Cardiac fibroblast (primary cell): Measurements from ENCODE around the gene PDE4B.
A peak's percentile ranks its signal among the peaks of the same experiment; 100 is the strongest.

Source experiments
- DNase-seq, 2 donors: peaks; one replicate each; pipeline versions ENCODE4 v3.0.0 to v3.0.0-alpha.2; 2010; ENCODE audit warnings: low read depth in 2 of 2
- H3K4me3 ChIP-seq, 2 donors: replicated peaks in 1 of 2; 1 replicate in 1 of 2; 2 replicates in 1 of 2; pipeline ENCODE4 v1.5.1; 2011; ENCODE audit warnings: low read depth in 2 of 2, low read length in 2 of 2, mild to moderate bottlenecking in 2 of 2, moderate library complexity in 1 of 2
- TF ChIP-seq, protein P1 (sequence below): IDR thresholded peaks from one replicate; pipeline ENCODE4 v1.5.1; 2011; ENCODE audit warnings: low read depth, mild to moderate bottlenecking, low read length, inconsistent platforms

The PDE4B gene

DNA sequence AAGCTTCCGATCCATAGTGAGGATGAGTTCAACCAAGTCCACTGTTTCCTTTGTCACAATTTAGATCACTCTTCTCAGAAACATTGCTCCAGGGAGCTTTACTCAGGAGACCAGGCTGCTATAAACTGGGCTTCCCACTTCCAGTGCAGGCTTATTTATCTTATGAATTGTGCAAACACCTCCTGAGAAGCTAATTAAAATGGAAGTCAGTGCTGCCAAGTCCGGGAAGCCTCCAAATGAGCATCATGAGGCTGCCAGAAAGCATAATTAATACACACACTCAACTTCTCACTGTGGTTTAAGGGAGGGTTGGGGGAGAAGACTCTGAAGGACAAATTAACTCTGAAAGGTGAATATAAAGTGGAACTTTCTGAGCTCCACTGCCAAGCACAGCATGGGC lies 596.2 kb downstream of the PDE4B start:
- TF ChIP-seq, protein P1, sequence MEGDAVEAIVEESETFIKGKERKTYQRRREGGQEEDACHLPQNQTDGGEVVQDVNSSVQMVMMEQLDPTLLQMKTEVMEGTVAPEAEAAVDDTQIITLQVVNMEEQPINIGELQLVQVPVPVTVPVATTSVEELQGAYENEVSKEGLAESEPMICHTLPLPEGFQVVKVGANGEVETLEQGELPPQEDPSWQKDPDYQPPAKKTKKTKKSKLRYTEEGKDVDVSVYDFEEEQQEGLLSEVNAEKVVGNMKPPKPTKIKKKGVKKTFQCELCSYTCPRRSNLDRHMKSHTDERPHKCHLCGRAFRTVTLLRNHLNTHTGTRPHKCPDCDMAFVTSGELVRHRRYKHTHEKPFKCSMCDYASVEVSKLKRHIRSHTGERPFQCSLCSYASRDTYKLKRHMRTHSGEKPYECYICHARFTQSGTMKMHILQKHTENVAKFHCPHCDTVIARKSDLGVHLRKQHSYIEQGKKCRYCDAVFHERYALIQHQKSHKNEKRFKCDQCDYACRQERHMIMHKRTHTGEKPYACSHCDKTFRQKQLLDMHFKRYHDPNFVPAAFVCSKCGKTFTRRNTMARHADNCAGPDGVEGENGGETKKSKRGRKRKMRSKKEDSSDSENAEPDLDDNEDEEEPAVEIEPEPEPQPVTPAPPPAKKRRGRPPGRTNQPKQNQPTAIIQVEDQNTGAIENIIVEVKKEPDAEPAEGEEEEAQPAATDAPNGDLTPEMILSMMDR, result no peak
- no peak for DNase-seq
- no peak overlapping the region for H3K4me3 ChIP-seq

DNA sequence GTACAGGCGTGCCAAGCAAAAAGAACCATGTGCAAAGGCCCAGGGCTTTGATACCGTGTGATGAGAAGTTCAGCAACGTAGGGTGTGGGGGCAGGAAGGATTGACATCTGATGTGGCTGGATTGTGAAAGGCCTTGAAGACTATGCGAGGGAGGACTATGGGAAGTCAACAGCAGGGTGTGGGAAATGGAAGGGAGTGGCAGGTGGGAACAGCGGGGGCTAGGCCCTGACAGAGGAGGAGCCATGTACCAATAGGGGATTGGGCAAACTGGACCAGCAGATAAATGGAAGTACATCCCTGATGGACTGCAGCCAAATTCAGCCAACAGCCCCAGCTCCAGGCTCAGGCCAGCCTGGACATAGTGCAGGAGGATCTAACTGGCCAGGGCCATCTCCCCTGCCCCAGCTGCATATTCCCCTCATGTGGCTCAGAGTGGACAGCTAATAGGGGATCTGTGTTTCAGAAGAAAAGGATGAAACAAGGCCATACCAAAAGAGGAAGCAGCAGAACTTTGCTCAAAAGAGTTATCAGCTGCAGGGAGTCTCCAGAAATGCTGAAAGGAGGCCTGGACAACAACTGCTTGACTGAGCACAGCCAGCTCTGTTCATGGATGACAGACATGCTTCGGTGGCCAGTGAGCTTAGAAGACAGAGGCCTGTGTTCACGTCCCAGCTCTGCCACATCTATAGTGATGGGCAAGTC lies 601.0 kb downstream of the PDE4B start:
- TF ChIP-seq, protein P1, result no peak
- DNase-seq, result no peak
- no peak overlapping the region for H3K4me3 ChIP-seq

DNA sequence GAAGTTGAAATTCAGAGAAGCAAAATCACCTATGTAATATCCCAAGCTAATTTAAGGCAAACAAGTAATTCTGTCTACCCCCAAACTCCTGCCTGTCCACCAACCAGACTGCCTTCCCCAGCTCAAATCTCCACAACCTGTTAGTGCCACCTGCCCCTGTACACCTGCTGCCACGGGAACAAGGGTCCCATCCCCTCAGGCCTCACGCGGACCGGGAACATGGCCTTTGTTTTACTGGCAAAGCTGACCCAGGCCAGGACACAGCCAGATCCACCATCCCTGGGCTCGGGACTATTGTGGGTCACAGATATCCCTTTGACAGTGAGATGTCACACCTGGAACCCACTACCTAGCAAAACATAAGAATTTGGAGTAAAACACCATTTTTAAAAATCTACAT lies 601.9 kb downstream of the PDE4B start:
- DNase-seq, result no peak
- TF ChIP-seq, protein P1, result no peak
- H3K4me3 ChIP-seq, result no peak overlapping the region

DNA sequence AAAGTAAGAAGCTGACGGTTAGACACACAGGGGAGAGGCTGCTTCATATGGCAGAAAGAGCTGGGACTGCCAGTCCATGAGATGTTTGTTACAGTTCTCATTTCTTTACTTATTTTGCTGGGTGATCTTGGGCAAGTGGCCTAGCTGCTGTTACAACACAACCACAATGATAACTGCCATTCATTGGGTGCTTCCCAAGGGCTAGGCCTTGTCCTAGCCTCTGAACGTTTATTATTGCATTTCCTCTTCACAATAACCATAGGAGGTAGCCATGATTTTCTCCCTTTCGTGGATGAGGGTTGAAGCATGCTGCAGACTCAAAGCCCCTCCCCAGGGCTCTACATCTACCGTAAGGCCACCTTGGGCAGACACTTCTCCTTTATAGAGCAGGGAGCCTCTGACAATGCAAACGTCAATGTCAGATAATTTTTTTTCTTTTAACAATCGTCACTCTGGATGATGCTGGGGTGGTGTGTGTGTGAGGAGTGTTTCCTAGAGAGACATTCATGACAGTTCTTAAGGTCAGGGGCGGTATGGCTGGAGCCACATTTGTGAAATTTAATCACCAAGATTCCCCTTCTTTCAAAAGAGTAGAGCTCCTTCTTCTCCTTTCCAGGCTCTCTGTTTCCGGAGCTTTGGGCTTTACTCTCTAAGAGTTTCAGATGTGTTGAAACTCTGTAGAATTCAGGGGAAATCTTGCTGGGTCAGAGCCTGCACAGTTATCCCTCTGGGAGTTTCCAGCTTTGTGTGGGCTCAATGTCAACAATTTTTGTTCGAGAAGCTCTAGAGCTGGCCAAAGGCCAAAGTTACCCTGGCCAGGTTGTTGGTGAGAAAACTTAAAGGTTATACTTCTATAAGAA lies 602.7 kb downstream of the PDE4B start:
- no peak overlapping the region for H3K4me3 ChIP-seq

DNA sequence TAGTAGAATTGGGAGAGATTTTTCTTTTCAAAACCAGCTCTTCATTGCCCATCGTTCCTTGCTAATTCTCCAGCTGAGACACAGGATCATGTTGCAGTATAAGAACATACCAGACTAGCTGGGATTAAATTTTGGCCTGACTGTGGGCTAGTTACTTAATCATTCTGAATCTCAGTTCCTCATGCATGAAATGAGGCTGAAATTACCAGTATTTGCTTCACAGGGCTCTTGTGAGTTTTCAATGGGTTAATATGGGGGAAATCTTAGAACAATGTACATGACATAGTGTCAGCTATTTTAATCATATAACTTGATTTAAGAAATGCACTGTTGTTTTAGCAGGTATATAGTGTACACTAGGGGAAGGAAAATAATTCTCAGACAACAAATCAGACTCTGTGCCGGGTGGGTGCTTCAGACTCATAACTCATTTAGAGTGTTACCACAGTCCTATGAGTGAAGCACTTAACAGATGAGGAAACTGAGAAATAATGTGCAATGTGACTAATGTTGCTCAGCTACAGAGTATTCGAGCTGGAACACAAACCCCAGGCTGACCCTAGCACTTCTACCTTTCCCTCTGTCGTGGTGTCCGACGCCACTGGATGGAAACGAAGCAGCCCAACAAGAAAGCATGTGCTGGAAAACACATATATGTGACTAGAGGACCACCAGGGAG lies 603.7 kb downstream of the PDE4B start:
- no peak overlapping the region for H3K4me3 ChIP-seq
- DNase-seq, result no peak
- TF ChIP-seq, protein P1, result no peak

More for the DNA sequence above, 602.7 kb downstream of the PDE4B start:
- TF ChIP-seq, protein P1, result no peak
- DNase-seq, result peak; percentile 33 to 70

DNA sequence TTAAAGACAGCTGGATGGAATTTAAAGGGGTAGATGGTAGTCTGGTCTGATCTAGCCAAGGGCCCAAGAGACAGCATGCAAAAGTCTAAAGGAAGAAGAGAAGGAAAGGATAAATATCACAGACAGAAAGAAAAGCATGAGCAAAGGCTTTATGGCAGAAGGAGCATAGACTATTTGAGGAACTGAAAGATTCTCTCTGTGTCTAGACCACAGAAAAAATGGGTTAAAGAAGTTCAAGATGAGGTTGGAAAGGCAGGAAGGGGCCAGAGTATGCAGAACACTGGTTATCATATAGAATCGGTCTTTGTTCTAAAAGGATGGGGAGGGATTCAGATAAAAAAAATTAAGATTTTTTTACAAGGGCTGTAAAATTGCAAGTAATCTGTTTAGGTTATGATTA lies 604.5 kb downstream of the PDE4B start:
- DNase-seq, result no peak
- H3K4me3 ChIP-seq, result no peak overlapping the region
- TF ChIP-seq, protein P1, result no peak
